K562 (cell line): Measurements from ENCODE around the gene HOXB6. TPM values are rescaled to one million over a fixed set of nuclear protein-coding genes. Genes with fewer than 3 reads are reported as not detected.

Source experiments
- EGR1 ChIP-seq: fragments of 450-650 bp; conservative IDR thresholded peaks from 2 replicates; pipeline ENCODE4 v1.6.1; 2017; ENCODE audit warnings: mild to moderate bottlenecking
- ETV6 ChIP-seq, 3 experiments: fragments of 150-350 bp in 1 of 3; sonication (generic) in 1 of 3; formaldehyde crosslinking in 1 of 3; IDR thresholded peaks; 2 replicates each; pipeline versions ENCODE4 v1.6.1 to v1.8.0; 2014 to 2022; ENCODE audit warnings: borderline replicate concordance in 2 of 3, low read depth in 2 of 3, antibody characterized with exemption in 1 of 3, low read length in 1 of 3, mild to moderate bottlenecking in 1 of 3, missing genetic modification reagents in 1 of 3
- GABPB1 ChIP-seq: sonication (generic); formaldehyde crosslinking; IDR thresholded peaks from 2 replicates; pipeline ENCODE4 v1.8.0; 2022; ENCODE audit warnings: mild to moderate bottlenecking, missing genetic modification reagents
- NBN ChIP-seq: fragments of 450-650 bp; IDR thresholded peaks from 2 replicates; pipeline ENCODE4 v1.6.1; 2016; ENCODE audit warnings: low read depth, mild to moderate bottlenecking
- NFATC3 ChIP-seq: fragments of 450-650 bp; IDR thresholded peaks from 2 replicates; pipeline ENCODE4 v1.6.1; 2017; ENCODE audit warnings: mild to moderate bottlenecking
- RBM25 ChIP-seq: fragments of 200-400 bp; formaldehyde crosslinking; IDR thresholded peaks from 2 replicates; pipeline ENCODE4 v1.6.1; 2018; ENCODE audit warnings: low read length, low read depth, moderate library complexity; ENCODE audit not compliant: severe bottlenecking
- SFPQ ChIP-seq: fragments of 200-400 bp; formaldehyde crosslinking; IDR thresholded peaks from 2 replicates; pipeline ENCODE4 v1.6.1; 2017; ENCODE audit warnings: mild to moderate bottlenecking, low read depth, low read length, moderate library complexity
- SMARCA5 ChIP-seq: fragments of 450-650 bp; IDR thresholded peaks from 2 replicates; pipeline ENCODE4 v1.6.1; 2016
- ZFPM2 ChIP-seq: fragments of 250-450 bp; sonication (Bioruptor Pico); IDR thresholded peaks from 2 replicates; pipeline ENCODE4 v1.5.1; 2022; ENCODE audit warnings: mild to moderate bottlenecking
- ZNF263 ChIP-seq: sonication (generic); formaldehyde crosslinking; IDR thresholded peaks from 2 replicates; pipeline ENCODE4 v1.8.0; 2022; ENCODE audit warnings: mild to moderate bottlenecking, missing genetic modification reagents, borderline replicate concordance
- ZNF431 ChIP-seq: sonication (generic); formaldehyde crosslinking; IDR thresholded peaks from 2 replicates; pipeline ENCODE4 v1.8.0; 2022; ENCODE audit warnings: mild to moderate bottlenecking, missing genetic modification reagents
- ZNF785 ChIP-seq: fragments of 250-450 bp; sonication (Bioruptor Pico); IDR thresholded peaks from 2 replicates; pipeline ENCODE4 v1.4.0; 2020; ENCODE audit warnings: mild to moderate bottlenecking
- polyA plus RNA-seq, 8 experiments: library from polyadenylated mRNA; depleted of rRNA in 4 of 8; stranded (reverse) in 5 of 8; unstranded in 3 of 8; fragments of >200 nt; fragmentation: Nextera tagmentation in 2 of 8; fragmentation: Illumina TruSeq in 1 of 8; extraction: Ambion mirVana in 2 of 8; extraction: Trizol in 1 of 8; gene quantifications; 2 replicates each; pipeline versions ENCODE4 v1.2.1 to v1.2.3, GENCODE V29; 2011 to 2014; ENCODE audit warnings: inconsistent platforms in 1 of 8, missing spikeins in 1 of 8
- total RNA-seq, 7 experiments: library from RNA; depleted of rRNA in 6 of 7; stranded (reverse); fragments of >200 nt in 6 of 7; fragmentation: Illumina TruSeq in 2 of 7; extraction: Trizol in 2 of 7; gene quantifications; 2 replicates each; pipeline versions ENCODE4 v1.2.1 to v1.2.3, GENCODE V29; 2011 to 2021; ENCODE audit warnings: low replicate concordance in 1 of 7
- TF ChIP-seq, protein P1 (sequence below): fragments of 200-600 bp; sonication (generic); IDR thresholded peaks from one replicate; pipeline ENCODE4 v1.6.1; 2012; ENCODE audit warnings: mild to moderate bottlenecking, low read depth, low read length, inconsistent platforms

Gene HOXB6
- total and polyA plus RNA-seq, 9 of the 15 experiments (the other 6 are each of a cell fraction or from before 2014, with no cell fraction given): 1.2 to 14.8 (median 4.9) TPM

DNA sequence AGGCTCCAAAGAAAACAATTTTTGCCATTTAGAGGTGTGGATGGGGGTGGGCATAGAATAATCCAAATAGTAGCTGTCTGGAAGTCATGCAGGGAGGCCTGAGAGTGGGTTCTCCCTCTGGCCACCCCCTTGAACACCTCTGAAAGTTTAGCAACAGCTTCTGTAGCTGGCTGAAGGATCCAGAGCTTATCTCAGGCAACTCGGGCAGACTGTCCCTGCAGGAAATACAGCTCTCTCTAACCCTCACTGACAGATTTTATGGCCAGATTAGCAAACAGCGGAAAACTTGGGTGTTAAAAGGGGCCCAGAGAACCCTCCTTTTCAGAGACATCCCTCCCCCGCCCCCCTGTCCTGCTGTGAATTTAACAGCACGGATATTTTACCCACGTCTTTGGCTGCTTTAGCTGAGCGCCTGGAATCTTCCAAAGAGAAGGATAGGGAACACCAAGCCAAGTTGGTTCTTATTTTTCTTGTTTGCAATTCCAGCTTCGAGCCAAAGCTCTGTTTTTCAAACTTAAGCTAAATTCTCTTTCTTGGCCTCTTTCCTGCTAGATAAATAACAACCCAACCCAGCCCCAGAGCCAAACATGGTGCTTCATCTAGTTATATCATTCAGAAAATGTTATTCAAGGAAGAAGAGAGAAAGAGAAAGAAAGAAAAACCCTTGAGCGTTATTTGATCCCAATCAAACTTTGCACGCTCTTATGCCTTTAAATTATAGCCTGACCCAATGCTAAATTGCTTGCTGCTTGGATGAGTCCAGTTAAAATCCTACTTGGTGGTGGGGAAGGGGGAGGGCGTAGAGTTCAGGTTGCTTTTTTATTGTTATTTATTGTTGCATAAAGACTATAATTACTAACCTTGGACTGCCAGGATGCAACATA is 57.6 kb downstream of the HOXB6 start (continued):
- TF ChIP-seq EGR1 (peak; percentile 63; the same call in 1 of the 2 replicates), ZNF785 (CRISPR knock-in tag) (no peak), NBN (peak; percentile 68; the same call in 1 of the 2 replicates), GABPB1 (no peak), ETV6 (IDR thresholded peaks at IDR 0.05; ENCODE audit: borderline replicate concordance in 1 of 2, low read depth in 2 of 2, low read length in 1 of 2) (no peak), ETV6 (CRISPR knock-in tag; IDR thresholded peaks at IDR 0.05; ENCODE audit: borderline replicate concordance) (no peak), ZNF431 (CRISPR knock-in tag) (no peak), ZNF263 (no peak), ZFPM2 (CRISPR knock-in tag) (no peak), NFATC3 (no peak), SFPQ (no peak), SMARCA5 (no peak), RBM25 (no peak)
- TF ChIP-seq, protein P1, sequence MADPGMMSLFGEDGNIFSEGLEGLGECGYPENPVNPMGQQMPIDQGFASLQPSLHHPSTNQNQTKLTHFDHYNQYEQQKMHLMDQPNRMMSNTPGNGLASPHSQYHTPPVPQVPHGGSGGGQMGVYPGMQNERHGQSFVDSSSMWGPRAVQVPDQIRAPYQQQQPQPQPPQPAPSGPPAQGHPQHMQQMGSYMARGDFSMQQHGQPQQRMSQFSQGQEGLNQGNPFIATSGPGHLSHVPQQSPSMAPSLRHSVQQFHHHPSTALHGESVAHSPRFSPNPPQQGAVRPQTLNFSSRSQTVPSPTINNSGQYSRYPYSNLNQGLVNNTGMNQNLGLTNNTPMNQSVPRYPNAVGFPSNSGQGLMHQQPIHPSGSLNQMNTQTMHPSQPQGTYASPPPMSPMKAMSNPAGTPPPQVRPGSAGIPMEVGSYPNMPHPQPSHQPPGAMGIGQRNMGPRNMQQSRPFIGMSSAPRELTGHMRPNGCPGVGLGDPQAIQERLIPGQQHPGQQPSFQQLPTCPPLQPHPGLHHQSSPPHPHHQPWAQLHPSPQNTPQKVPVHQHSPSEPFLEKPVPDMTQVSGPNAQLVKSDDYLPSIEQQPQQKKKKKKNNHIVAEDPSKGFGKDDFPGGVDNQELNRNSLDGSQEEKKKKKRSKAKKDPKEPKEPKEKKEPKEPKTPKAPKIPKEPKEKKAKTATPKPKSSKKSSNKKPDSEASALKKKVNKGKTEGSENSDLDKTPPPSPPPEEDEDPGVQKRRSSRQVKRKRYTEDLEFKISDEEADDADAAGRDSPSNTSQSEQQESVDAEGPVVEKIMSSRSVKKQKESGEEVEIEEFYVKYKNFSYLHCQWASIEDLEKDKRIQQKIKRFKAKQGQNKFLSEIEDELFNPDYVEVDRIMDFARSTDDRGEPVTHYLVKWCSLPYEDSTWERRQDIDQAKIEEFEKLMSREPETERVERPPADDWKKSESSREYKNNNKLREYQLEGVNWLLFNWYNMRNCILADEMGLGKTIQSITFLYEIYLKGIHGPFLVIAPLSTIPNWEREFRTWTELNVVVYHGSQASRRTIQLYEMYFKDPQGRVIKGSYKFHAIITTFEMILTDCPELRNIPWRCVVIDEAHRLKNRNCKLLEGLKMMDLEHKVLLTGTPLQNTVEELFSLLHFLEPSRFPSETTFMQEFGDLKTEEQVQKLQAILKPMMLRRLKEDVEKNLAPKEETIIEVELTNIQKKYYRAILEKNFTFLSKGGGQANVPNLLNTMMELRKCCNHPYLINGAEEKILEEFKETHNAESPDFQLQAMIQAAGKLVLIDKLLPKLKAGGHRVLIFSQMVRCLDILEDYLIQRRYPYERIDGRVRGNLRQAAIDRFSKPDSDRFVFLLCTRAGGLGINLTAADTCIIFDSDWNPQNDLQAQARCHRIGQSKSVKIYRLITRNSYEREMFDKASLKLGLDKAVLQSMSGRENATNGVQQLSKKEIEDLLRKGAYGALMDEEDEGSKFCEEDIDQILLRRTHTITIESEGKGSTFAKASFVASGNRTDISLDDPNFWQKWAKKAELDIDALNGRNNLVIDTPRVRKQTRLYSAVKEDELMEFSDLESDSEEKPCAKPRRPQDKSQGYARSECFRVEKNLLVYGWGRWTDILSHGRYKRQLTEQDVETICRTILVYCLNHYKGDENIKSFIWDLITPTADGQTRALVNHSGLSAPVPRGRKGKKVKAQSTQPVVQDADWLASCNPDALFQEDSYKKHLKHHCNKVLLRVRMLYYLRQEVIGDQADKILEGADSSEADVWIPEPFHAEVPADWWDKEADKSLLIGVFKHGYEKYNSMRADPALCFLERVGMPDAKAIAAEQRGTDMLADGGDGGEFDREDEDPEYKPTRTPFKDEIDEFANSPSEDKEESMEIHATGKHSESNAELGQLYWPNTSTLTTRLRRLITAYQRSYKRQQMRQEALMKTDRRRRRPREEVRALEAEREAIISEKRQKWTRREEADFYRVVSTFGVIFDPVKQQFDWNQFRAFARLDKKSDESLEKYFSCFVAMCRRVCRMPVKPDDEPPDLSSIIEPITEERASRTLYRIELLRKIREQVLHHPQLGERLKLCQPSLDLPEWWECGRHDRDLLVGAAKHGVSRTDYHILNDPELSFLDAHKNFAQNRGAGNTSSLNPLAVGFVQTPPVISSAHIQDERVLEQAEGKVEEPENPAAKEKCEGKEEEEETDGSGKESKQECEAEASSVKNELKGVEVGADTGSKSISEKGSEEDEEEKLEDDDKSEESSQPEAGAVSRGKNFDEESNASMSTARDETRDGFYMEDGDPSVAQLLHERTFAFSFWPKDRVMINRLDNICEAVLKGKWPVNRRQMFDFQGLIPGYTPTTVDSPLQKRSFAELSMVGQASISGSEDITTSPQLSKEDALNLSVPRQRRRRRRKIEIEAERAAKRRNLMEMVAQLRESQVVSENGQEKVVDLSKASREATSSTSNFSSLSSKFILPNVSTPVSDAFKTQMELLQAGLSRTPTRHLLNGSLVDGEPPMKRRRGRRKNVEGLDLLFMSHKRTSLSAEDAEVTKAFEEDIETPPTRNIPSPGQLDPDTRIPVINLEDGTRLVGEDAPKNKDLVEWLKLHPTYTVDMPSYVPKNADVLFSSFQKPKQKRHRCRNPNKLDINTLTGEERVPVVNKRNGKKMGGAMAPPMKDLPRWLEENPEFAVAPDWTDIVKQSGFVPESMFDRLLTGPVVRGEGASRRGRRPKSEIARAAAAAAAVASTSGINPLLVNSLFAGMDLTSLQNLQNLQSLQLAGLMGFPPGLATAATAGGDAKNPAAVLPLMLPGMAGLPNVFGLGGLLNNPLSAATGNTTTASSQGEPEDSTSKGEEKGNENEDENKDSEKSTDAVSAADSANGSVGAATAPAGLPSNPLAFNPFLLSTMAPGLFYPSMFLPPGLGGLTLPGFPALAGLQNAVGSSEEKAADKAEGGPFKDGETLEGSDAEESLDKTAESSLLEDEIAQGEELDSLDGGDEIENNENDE: no peak
